PC-3 (cell line): ENCODE results near the gene ALDH16A1.

Source experiments
- EZH2phosphoT487 ChIP-seq: fragments of 300-600 bp; sonication (generic); IDR thresholded peaks from 2 replicates; pipeline ENCODE4 v1.6.1; 2018; ENCODE audit warnings: mild to moderate bottlenecking, antibody characterized with exemption, low read length, borderline replicate concordance
- TF ChIP-seq, protein P1 (sequence below): fragments of 300-600 bp; sonication (generic); conservative IDR thresholded peaks from 2 replicates; pipeline ENCODE4 v1.5.1; 2017; ENCODE audit warnings: antibody characterized with exemption, low read depth, mild to moderate bottlenecking, low read length

GRCh38 chr19:49422407-49423070, 30.5 kb upstream of the ALDH16A1 start:
- TF ChIP-seq EZH2phosphoT487, result no peak
- TF ChIP-seq, protein P1, sequence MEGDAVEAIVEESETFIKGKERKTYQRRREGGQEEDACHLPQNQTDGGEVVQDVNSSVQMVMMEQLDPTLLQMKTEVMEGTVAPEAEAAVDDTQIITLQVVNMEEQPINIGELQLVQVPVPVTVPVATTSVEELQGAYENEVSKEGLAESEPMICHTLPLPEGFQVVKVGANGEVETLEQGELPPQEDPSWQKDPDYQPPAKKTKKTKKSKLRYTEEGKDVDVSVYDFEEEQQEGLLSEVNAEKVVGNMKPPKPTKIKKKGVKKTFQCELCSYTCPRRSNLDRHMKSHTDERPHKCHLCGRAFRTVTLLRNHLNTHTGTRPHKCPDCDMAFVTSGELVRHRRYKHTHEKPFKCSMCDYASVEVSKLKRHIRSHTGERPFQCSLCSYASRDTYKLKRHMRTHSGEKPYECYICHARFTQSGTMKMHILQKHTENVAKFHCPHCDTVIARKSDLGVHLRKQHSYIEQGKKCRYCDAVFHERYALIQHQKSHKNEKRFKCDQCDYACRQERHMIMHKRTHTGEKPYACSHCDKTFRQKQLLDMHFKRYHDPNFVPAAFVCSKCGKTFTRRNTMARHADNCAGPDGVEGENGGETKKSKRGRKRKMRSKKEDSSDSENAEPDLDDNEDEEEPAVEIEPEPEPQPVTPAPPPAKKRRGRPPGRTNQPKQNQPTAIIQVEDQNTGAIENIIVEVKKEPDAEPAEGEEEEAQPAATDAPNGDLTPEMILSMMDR, result no peak; the same call in 1 of the 2 replicates
